ENCODE data around the gene NABP2. TPM values are rescaled to one million over a fixed set of nuclear protein-coding genes. Genes with fewer than 3 reads are reported as not detected.

The NABP2 gene
- total RNA-seq, 4 donors from 2014 or later = 12.6 to 25.3 (median 19.1) TPM

- TF ChIP-seq CTCF (IDR thresholded peaks at IDR 0.05; ENCODE audit: low read depth) = no peak
Observed at GRCh38 chr12:56236985-56237384, 12.8 kb downstream of the NABP2 start.

GRCh38 chr12:56237552-56237951 is 13.4 kb downstream of the NABP2 start:
- no peak for TF ChIP-seq CTCF (IDR thresholded peaks at IDR 0.05; ENCODE audit: low read depth)

- TF ChIP-seq CTCF (IDR thresholded peaks at IDR 0.05; ENCODE audit: low read depth) = no peak
Observed at GRCh38 chr12:56241424-56242303, 17.5 kb downstream of the NABP2 start.

DNA sequence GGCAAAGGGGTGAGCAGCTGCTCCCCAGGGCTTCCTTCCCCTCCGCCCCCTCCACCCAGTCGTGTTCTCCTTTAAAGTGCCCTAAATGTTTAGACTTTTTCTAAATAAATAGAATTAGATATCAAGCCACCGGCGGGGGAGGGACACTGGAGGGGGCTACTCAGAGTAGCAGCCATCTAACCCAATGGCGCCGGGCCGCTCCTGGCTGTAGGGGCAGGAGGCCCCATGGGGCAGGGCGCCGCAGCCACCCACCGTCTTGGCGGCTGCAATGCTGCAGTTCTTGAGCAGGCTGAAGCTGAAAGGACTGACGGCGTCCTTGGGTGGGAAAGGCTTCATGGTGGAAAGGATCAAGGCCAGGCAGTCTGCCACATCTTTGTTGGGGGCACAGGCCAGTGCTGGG is 18.8 kb downstream of the NABP2 start:
- no peak for TF ChIP-seq CTCF (IDR thresholded peaks at IDR 0.05; ENCODE audit: low read depth)

DNA sequence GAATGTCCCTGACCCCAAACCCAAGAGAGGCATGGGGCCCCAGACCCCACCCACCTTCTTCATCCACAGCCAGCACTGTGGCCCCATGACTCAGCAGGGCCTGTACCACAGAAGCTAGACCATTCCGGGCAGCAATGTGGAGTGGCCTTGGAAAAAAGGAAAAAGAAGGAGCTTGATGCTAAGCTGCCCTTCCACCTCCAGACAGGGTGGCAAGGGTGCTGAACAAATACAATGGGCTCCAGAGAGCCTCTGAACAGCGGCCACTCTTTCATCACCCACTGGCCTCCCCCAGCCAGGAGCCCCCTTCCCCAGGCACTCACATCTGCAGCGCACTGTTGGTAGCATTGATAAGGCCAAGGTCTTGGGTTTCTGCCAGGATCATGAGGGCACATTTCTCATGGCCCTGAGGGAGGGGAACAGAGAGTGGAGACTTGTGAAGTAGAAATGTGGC is 19.6 kb downstream of the NABP2 start:
- no peak for TF ChIP-seq CTCF (IDR thresholded peaks at IDR 0.05; ENCODE audit: low read depth)

GRCh38 chr12:56244494-56244893 is 20.4 kb downstream of the NABP2 start:
- TF ChIP-seq CTCF (IDR thresholded peaks at IDR 0.05; ENCODE audit: low read depth) = no peak

DNA sequence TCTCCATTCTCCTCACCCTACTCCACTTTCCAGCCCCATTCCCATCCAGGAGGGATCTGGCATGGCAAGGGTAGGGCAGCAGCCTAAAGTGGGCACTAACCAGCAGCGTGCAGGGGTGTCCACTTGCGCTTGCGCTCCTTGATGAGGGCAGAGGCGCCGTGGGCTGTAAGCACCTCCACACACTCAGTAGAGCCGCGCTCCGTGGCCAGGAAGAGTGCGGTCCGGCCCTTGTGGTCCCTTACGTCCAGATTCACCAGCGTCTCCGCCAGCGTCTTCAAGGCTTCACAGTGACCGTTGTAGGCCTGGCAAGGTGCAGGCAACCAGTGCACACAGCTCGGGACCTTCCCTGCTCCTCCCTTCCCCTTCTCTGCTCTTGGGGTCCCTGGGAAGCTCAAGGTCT is 23.8 kb downstream of the NABP2 start:
- no peak for TF ChIP-seq CTCF (IDR thresholded peaks at IDR 0.05; ENCODE audit: low read depth)

All from subcutaneous adipose tissue (tissue), 4 donors.